HG02623 (cell line): ENCODE data around the gene NSUN3.
"Not testable (repeated sequence)": the region's sequence is repeated elsewhere in the genome, so short reads cannot be mapped to it uniquely, and the experiment has no call there.

Experiments
- ATAC-seq: cut with Tn5 transposase; IDR thresholded peaks from one replicate; pipeline ENCODE4 v1.9.1; 2021; ENCODE audit warnings: moderate library complexity; ENCODE audit not compliant: unreplicated experiment

NSUN3 gene

GRCh38 chr3:94066506-94067500, 3.9 kb downstream of the NSUN3 start:
- no peak for ATAC-seq

DNA sequence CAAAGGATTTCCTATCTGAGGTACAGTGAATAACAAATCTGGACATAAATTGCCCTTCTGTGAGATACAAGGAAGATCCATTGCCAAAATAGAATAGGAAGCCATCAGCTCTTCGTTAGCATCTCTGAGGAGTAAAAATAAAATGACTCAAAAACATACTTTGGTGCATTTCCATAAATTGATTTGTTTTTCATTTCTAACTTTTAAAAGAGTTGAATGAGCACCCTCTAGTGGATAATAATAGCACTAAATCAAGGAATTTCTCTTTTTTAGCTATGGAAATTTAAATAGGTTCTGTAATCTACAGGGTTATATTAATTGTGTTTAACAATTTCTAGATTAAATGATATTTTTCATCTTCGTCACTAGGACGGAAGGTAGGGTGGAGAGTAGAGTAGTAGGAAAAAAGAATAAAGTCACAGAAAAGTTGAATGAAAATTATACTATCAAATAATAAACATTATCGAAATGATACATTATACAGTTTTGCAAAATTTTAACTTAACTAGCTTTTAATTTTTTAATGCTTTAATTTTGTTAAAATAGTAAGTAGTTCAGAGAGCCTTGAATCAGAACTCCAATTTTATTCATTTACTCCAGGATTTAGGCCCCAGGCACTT, 6.4 kb downstream of the NSUN3 start:
- ATAC-seq, result no peak

GRCh38 chr3:94070341-94070911, 7.6 kb downstream of the NSUN3 start:
- peak; percentile 39 for ATAC-seq

- ATAC-seq, result peak; percentile 85
Observed at GRCh38 chr3:94071713-94072284, 8.9 kb downstream of the NSUN3 start.

DNA sequence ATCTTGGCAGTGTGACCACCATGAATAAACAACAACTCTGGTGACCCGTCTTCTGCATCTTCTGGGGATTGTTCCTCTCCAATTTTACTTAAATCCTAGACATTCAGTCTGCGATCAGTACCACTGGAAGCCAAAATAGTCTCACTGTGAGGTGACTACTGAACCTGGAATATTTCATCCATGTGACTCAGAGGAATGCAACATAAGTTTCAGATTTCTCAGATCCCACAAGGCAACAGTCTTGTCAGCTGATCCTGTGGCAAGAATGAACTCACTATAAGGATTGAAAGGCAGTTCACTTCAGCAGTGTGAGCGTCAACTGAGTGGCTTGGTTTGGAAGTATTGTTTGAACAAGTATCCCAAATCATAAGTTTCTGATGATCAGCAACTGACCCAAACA, 13.2 kb downstream of the NSUN3 start:
- ATAC-seq, result no peak

DNA sequence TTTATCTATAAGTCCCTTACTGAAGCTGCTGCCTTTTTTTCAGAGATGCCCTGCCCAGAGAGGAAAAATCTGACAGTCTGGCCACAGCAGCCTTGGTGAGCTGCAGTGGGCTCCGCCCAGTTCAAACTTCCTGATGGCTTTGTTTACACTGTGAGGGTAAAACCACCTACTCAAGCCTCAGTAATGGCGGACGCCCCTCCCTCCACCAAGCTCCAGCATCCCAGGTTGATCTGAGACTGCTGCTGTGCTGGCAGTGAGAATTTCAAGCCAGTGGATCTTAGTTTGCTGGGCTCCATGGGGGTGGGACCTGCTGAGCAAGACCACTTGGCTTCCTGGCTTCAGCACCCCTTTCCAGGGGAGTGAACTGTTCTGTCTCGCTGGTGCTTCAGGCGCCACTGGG, 17.7 kb downstream of the NSUN3 start:
- ATAC-seq, result not testable (repeated sequence)

- ATAC-seq, result no peak
Observed at GRCh38 chr3:94081884-94082283, 19.0 kb downstream of the NSUN3 start.

DNA sequence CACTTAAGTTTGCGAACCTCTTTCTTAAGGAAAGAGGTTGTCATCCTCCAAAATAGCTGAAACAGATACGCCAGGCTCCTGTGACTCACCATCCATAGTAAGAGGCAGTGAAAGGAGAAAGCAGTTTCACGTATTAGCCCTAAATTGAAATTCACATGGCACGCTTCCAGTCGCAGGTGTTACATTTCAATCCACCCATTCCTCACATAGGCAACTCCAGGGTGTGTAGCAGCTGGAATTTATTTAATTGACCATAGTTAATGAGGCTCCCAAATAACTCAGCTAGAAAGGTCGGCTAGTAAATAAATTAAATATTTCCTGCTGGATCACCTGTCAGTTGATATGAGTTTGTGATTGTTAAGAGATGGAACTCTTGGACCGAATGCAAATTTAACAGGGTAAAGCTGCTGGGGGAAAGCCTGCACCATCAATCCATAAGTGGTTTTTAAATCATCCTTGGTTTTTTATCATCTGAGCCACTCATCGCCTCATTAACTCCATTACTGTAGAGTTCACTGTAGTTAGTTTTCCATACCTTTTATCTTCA, 19.6 kb downstream of the NSUN3 start:
- no peak for ATAC-seq

DNA sequence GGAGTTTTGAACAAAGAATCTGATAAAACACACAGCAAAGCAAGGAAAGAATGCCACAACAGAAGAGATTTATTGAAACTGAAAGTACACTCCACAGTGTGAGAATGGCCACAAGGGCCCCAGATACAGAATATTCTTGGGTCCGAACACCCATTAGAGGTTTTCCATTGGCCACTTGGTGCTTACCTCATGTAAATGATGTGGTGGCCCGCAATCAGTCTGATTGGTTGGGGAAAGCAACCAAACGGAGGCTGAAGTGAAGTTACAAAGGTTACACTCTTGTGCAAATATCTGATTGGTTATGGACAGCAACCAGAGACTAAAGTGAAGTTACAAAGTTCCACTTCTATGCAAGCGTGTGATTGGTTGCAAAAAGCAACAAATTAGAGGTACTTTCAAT, 20.4 kb downstream of the NSUN3 start:
- peak; percentile 72 for ATAC-seq

- no peak for ATAC-seq
Observed at GRCh38 chr3:94089126-94089525, 26.3 kb downstream of the NSUN3 start.

DNA sequence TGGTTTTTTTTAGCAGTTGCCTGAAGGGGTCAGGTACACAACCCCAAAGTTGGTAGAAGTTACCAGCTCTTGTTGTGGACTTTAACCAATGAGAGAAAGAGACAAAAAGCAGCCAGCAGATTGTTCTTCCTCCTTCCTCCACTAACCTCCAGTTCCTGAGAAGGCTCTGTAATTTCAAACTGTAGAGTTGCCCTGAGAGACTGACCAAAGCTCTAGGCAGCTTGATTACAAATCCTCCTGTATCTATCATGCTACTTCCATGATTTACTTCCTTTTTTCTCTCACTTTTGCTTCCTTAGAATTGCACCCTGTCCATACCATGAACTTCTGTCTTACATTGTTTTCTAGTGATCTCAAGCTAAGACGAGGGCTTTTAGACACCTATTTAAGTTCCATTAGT, 29.2 kb downstream of the NSUN3 start:
- ATAC-seq, result no peak

DNA sequence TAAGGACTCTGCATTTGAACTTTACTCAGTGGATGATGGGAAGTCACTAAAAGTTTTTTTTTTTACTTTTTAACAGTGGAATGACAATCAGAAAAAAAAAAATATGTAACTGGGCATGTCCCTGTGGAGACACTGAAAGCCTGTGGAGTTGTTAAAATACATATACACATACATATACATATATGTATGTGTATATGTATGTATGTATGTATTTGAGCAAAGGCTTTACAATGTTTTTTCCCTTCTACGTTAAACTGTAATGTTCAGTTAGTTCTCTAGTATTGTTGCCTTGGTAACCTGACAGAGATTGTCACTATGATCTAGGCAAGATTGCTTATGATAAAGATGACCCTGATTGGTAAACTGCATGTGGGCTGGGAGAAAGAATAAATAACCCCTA, 30.3 kb downstream of the NSUN3 start:
- ATAC-seq, result no peak

DNA sequence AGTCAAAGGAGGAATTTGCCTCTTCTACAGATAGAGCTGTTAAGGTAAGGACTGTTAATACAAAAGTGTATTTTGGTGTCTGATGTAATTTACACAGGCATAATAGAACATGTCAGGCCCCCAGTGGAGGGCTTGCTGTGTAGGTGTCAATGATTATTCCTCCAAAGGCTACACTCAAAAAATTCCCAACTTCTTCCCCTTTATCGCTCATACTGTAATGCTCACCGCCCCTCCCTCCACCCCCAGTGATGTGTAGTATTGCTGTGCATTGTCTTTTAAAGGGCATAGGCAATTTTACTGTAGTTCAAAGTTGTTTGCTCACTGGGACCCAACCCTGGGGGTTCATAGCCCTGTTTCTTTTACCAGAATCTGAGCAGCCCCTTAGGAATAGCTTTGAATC, 32.2 kb downstream of the NSUN3 start:
- no peak for ATAC-seq

DNA sequence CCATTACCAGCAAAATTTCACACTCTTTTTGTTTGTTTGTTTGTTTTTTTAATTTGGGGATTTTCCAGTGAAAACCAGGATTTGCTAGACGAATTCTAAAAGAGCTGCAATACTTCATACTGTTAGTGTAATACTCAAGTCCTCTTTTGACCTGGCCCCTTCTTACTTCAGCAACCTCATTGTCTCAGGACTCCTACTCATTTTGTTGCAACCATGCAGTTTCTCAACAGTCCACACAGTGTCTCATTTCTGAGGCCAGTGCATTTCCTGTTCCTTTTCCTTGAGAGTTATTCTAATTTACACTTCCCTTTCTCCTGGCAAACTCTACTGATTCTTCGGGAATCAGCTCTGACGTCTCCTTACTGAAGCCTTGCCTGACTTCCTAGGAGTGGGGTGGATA, 35.6 kb downstream of the NSUN3 start:
- ATAC-seq, result no peak

DNA sequence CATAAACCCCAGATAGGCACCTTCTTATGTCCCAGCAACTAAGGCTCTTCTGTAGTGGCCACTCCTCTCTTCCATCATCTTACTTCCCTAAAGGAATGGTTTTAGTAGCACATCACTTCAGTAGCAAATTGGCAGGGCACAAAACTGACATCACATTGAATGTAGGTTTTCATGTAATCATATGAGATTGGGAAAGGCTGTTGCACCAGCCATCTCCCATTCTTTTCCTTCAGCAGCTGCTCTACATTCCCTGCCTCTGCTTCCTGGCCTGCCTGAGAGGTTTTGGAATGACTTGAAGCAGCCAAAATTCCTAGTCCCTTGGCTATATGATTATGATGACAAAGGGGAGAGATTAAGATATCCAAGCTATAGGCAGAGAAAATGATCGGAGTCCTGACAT, 36.5 kb downstream of the NSUN3 start:
- no peak for ATAC-seq

GRCh38 chr3:94101860-94102259, 39.0 kb downstream of the NSUN3 start:
- ATAC-seq, result no peak

GRCh38 chr3:94106268-94106667, 43.4 kb downstream of the NSUN3 start:
- ATAC-seq, result no peak

DNA sequence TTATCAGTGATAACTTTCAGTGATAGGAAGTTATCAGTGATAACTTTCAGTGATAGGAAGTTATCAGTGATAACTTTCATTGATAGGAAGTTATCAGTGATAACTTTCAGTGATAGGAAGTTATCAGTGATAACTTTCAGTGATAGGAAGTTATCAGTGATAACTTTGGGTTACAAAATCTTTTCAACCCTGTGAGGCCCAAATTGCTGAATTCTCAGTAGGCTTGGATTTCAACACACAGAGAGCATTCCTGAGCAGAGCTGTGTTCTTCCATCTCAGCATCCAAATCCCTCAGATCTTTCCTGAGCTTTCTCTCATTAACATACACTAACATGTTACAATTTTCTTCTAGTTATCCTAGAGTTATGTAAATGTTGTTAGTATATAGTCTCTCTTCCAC, 47.4 kb downstream of the NSUN3 start:
- not testable (repeated sequence) for ATAC-seq

- ATAC-seq, result no peak
Observed at GRCh38 chr3:94110854-94111253, 48.0 kb downstream of the NSUN3 start.

DNA sequence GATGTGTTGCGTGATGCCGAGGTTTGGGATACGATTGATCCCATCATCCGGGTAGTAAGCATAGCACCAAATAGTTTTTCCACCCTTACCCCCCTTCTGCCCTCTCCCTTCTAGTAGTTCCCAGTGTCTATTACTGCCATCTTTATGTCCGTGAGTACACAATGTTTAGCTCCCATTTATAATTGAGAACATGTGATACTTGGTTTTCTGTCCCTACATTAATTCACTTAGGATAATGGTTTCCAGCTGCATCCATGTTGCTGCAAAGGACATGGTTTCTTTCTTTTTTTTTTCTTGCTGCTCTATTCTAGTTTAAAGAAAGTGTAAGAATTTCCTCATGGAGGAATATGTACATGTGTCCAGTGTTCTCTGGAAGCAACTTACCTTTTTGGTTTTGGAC, 51.8 kb downstream of the NSUN3 start:
- ATAC-seq, result no peak

- ATAC-seq, result no peak
Observed at GRCh38 chr3:94115482-94115881, 52.6 kb downstream of the NSUN3 start.
